Stimulated activated CD4-positive, alpha-beta T cell treated with anti-CD3 and anti-CD28 coated beads, TNF-alpha, amount 100 ng/mL, for 48 hours (primary cell): ENCODE results near the gene NR4A1.

ENCODE experiments used
- DNase-seq, 3 donors: peaks; one replicate each; pipeline ENCODE4 v3.0.0-alpha.2; 2020; ENCODE audit warnings: low read depth in 3 of 3

The NR4A1 gene

GRCh38 chr12:52041695-52042123 lies 9.5 kb upstream of the NR4A1 start:
- DNase-seq: no peak

GRCh38 chr12:52042706-52043385 lies 8.4 kb upstream of the NR4A1 start:
- DNase-seq: no peak

GRCh38 chr12:52043386-52044212 lies 7.6 kb upstream of the NR4A1 start:
- DNase-seq: no peak

GRCh38 chr12:52044292-52044983 lies 6.8 kb upstream of the NR4A1 start:
- no peak for DNase-seq

- no peak for DNase-seq
These were observed 5.4 kb upstream of the NR4A1 start for GRCh38 chr12:52045794-52046199.

GRCh38 chr12:52046859-52047258 lies 4.4 kb upstream of the NR4A1 start:
- no peak for DNase-seq

GRCh38 chr12:52049286-52049685 lies 2.0 kb upstream of the NR4A1 start:
- DNase-seq: no peak

- DNase-seq: no peak
These were observed 1.6 kb upstream of the NR4A1 start for GRCh38 chr12:52049688-52050087.

- no peak for DNase-seq
These were observed 1.0 kb upstream of the NR4A1 start for GRCh38 chr12:52050116-52050757.

GRCh38 chr12:52052468-52053186 lies 1.4 kb downstream of the NR4A1 start:
- DNase-seq: no peak

- no peak for DNase-seq
These were observed 2.4 kb downstream of the NR4A1 start for GRCh38 chr12:52053536-52054209.

- no peak for DNase-seq
These were observed 3.1 kb downstream of the NR4A1 start for GRCh38 chr12:52054231-52054832.

- DNase-seq: no peak
These were observed 3.8 kb downstream of the NR4A1 start for GRCh38 chr12:52054833-52055730.

- no peak for DNase-seq
These were observed 4.8 kb downstream of the NR4A1 start for GRCh38 chr12:52055731-52056711.

- DNase-seq: no peak
These were observed 5.8 kb downstream of the NR4A1 start for GRCh38 chr12:52056801-52057637.

GRCh38 chr12:52057638-52058576 lies 6.7 kb downstream of the NR4A1 start:
- DNase-seq: no peak
